NCI-H146 treated with DMSO at 0.1 percent for 48 hours (cell line): ENCODE data around the gene RAB8B.

Source experiments
- DNase-seq: peaks from one replicate; lab custom pipeline; 2025; ENCODE audit not compliant: unreplicated experiment; lab: John Stamatoyannopoulos, UW

Gene RAB8B

DNA sequence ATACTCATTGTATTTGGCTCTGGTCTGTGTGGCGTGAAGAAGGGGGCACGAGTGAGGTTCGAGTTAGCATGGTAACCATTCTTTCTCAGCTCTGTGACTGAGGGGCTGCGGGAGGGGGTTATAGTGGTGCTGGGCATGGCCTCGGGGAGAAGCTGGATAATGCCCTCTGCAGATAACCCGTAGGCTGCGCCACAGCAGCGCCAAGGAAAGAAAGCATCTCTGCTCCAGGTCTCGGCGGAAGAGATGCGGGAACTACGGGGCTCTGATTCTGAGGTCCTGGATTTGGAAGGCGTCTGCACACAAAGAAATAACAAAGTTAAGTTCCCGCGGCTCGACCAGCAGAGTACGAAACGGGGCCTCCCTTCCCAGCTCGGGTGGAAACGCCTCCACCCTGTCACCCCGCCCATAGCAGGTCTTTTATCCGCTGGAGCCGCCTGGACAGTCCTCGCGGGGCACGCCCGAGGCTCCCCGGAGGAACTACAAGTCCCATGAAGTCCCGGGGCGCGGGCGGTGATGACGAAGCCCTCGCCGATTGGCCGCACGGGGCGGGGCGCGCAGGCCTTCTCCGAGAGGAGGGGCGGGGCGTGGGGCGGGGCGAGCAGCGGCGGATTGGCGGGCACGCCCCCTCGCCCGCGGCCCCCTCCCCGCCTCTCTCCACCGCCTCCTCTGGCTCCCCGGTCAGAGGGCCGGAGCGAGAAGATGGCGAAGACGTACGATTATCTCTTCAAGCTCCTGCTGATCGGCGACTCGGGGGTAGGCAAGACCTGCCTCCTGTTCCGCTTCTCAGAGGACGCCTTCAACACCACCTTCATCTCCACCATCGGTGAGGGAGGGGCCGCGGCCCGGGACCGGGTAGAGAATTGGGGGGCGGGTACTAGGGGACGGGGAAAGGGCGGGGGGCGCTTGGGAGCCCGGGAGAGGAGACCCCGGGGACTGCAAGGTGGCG lies at the start of gene RAB8B:
Gene RAB8B (plus strand): TSS at position 681 of the 946 bp plus-strand sequence. CDS start 19 bp downstream, at position 700.
- peak; percentile 84 for DNase-seq

DNA sequence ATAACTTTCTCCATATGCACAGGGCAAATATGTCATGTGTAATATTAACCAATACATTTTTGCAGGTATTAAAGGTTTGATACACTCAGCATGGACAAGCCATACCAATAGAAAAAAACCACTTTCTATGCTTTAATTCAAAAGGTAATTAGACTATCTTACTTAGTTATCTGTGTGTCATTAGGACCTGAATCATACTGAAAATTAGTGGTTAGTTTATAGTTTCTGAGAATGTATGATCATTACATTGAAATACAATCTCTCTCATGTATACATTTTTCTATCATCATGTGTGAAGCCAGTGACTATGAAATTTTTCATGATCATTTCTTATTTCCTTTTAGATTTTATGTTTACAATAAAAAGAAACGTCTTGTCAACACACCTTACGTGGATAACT lies 48.5 kb upstream of the RAB8B start:
- no peak for DNase-seq

DNA sequence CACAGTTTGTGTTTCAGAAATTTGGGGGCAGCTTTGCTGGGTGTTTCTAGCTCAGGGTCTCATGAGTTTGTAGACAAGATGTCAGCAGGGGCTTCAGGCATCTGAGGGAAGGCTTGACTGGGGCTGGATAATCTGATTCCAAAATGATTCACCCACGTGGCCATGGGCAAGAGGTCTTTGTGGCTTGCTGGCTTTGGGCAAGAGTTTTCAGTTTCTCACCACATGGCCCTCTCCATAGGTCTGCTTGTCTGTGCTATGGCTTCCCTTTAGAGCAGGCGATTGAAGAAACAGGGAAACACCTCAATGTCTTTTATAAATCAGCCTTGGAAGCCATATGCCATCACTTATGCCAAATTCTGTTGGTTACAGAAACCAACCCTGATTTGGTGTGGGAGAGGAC lies 44.0 kb upstream of the RAB8B start:
- no peak for DNase-seq

DNA sequence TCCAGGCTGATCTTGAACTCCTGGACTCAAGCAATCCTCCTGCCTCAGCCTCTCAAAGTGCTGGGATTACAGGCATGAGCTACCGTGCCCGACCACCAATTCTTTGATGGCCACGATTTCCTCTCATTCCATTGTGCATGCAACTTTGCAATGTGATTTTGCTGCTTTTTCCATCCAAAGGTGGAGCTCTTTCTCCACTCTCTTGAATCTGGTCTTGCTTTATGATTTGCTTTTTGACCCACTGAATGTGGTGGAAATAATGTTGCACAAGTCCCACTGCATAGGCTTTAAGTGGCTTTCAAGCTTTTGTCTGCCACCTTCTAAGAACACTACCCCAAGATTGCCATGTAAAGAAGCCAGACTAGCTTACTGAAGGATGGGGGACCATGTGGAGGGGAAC lies 42.7 kb upstream of the RAB8B start:
- DNase-seq, result no peak

DNA sequence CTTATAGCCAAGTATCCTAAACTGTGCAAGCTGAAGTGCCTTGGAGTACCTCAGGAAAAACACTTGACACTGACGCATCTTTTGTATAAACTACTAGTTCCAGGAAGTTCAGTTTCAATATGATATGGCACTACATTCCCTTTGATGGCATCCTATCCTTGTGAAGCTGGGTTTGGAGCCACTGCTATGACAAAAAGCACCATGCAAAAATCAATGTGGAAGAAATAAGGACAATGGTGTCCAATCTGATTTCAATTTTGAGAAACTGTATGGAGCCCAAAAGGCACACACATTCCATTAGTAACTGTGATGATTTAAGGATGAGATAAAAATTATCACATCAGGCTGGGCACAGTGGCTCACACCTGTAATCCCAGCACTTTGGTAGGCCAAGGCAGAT lies 37.7 kb upstream of the RAB8B start:
- no peak for DNase-seq

DNA sequence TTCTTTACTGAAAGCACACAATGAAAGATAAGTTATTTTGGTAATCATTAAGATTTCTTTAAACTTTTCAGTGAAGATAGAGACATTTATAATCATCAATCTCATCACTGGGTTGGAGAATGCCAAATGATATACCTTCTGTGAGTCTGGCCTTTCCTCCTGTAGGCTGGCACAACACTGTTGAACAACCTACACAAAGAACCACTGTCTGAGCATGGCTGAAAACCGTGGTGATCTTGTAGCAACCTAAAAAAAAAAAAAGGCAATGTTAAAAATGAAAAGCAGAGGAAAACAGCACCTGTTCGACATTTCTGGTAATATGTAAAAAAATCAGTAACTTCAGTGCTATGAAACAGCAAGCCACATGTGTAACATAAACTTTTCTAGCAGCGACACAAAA lies 33.9 kb upstream of the RAB8B start:
- DNase-seq, result no peak

DNA sequence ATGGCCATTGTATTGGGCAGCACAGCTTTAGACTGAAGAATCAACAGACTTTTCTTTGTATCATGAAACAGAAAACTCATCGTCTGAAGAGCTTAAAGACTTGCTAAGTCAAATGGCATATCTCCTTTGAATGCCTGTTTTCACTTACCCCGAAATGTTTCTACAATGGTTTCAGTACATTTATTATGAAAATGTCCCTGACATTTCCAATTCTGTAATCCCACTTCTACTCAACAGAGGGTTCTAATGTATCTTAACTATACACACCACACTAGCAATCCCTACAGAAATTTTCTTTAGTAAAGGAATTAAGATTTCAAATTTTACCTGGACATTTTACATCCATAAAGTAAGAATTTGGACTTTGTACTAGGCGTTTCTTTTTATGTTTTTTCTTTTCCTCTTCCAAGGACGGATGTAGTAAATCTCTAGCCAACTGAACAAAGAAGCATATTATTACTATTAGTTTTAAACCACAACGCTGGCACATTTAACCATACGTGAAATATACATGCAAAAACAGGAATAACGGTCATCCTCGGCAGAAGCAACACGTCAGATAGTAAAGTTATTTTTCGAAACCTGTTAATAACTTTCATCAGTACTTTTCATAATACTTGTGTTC lies 33.2 kb upstream of the RAB8B start:
- DNase-seq, result no peak

DNA sequence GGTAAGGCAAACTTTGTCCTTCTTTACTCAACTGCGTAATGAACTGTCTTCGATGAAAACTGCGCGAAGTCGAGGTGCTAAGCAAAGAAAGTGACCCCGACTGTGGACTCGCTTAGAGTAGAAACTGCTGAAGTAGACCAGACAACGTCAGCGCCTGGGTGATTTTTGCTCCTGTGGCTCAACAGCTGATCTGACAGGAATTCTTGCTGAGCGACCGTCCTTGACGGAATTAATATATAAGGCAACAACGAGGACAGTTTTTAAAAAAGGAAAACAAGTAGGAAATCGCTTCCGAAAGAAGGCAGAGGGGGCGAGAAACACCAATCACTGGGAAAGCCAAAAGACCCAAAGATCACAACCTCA lies 32.7 kb upstream of the RAB8B start:
- DNase-seq, result no peak

DNA sequence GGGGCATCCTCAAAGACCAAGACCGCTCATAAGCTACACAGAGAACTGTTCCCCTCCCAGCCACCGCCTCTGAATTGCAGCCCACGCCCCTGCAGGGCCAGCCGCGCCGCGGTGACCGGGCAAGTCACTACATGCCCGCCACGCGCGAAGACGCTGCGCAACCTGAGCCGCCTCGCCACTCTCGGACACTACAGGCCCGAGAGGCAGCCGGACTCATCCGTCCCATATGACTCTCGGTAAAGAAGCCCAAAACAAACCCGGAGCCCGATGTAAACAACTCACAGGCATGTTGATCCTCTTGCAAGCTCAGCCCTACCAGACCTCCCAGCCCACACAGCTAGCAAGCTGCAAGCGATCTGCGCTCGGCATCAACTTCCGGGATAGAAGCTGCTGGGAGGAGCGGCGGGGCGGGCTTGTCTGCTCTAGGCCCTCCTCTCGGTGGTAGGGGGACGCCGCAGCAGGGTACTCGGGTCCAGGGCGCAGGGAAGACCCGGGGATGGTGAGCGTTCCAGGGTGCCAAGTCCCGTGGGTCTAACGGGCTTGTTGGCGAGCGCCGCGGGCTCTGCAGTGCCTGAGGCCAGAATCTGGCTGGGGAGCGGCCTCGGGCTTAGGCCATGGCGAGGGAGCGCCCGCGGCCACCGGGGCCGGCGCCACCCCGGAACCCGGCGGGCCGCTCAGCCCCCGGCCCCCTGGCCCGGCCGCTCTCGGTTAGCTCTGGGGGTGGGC lies 32.1 kb upstream of the RAB8B start, which contains the start of gene RPS27L:
Gene RPS27L (minus strand): TSS at position 360 of the 726 bp plus-strand sequence. CDS start 72 bp downstream, at position 288.
- DNase-seq, result peak; percentile 79

DNA sequence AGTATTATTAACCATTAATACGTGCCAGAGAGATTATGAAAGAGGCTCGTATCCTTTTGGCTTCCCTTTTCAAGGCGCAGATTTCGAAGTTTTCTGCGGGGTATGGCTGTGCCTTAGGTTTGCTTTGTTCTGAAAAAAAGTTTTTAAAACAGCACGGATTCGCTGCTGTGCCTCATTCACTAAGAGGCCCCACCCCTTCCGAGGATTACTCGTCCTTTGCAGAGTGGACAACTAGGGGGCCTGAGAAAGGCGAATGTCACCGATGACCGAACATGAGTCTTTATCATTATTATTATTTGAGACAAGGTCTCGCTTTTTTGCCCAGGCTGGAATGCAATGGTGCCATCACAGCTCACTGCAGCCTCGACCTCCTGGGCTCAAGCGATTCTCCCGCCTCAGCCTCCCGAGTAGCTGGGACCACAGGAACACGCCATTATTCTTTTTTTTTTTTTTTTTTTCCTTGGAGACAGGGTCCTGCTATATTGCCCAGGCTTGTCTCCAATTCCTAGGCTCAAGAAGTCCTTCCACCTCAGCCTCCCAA lies 31.4 kb upstream of the RAB8B start:
- DNase-seq, result no peak

DNA sequence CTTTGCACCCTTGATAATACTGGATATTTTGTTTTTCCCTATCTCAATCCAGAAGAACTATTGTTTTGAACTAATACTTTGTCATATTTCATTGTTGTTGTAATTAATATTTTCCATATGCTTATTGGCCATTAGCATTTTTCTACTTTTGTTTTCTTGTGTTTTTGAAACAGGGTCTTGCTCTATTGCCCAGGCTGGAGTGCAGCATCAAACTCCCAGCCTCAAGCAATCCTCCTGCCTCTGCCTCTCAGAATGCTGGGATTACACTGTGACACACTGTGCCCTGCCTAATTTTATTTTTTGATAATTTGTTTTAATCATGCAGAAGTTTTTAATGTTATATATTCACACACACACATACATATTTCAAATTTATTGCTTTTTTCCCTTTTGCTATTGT lies 28.8 kb upstream of the RAB8B start:
- DNase-seq, result no peak

DNA sequence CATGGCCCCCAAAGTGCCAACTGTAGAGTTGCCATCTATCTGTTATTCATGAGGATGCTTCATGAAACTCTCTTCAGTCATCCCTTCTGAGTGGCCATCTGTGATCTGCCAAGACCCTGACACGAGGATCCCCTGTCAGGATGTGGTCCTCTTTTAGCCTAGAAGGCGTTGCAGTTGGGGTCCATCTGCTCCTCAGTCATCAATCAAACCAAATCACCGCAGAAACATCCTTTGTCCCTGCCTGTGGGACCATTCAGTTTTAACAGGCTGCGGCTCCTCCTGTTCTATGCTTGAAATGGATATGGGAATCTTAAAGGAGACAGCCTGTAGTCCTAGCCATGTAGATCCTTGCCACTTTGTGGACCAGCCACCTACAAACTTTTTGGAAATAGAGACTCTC lies 26.2 kb upstream of the RAB8B start:
- no peak for DNase-seq

DNA sequence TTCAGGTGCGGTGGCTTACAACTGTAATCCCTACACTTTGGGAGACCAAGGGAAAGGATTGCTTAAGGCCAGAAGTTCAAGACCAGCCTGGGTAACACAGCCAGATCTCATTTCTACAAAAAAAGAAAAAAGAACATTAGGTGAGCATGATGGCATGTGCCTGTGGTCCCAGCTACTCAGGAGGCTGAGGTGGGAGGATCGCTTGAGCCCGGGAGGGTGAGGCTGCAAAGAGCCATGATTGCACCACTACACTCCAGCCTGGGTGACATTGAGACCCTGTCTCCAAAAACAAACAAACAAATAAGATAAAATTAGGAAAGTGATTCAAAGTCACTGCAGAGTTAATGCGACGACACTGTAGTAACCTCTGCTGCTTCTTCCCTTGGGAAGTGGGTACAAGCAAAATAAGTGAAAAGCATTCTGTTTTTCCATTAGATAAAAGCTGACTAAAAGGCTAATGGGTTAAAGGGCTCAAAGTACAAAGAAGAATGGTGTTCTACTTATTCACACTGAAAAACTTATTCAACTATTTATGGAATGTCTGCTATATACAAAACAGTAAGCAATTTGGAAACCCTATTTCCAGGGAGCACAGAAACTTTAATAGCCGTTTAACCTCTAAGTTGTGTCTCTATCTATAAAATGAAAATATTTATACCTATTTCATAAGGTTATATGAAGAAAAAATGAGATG lies 24.1 kb upstream of the RAB8B start:
- no peak for DNase-seq

DNA sequence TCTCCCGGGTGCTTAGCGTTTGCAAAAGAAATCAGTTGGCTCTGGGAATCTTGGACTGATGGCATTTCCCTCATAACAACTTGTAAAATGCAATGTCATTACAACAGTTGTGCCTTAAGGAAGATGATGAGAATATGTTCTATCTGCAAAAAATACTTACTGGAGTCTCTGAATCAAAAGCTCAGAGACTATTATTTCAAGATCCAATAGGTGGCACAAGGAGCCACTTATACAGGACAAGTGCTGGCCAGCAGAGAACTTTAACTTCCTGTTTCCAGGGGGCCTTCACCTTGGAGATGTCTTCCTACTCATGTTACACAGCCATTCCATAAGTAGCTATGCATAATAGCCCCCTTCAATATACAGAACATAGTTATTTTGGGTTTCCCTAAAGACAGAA lies 23.2 kb upstream of the RAB8B start:
- no peak for DNase-seq

DNA sequence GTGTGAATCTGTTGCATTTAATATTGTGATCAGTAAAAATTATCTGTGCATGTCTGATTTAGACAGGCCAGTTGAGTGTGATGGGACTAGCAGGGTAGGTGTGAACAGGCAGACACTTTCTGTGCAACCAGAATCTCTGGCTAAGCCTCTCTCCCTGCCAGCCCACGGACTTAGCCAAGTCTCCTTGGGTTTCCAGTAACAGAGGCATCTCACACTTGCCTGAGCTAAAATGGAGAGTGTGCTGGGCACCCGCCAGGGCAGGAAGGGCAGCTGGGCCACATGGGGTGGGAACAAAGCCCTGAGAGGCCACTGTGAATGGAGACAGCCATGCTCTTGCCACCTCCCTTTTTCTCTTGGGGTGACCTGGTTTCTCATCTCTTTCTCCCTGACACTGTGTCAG lies 19.6 kb upstream of the RAB8B start:
- no peak for DNase-seq

DNA sequence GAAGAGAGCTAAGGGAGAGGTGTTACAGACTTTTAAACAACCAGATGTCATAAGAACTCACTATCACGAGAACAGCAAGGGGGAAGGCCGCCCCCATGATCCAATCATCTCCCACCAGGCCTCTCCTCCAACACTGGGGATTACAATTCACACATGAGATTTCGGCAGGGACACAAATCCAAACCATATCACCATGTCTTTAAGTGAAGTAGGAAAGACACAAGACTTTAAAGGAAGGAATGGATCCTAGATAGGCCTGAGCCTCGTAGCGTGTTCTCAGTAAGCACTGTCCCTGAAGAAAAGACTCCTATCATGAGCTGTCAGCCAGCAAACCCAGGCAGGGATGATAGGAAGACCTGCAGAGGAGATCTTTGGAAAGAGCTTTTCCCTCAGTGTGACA lies 17.0 kb upstream of the RAB8B start:
- DNase-seq, result no peak

DNA sequence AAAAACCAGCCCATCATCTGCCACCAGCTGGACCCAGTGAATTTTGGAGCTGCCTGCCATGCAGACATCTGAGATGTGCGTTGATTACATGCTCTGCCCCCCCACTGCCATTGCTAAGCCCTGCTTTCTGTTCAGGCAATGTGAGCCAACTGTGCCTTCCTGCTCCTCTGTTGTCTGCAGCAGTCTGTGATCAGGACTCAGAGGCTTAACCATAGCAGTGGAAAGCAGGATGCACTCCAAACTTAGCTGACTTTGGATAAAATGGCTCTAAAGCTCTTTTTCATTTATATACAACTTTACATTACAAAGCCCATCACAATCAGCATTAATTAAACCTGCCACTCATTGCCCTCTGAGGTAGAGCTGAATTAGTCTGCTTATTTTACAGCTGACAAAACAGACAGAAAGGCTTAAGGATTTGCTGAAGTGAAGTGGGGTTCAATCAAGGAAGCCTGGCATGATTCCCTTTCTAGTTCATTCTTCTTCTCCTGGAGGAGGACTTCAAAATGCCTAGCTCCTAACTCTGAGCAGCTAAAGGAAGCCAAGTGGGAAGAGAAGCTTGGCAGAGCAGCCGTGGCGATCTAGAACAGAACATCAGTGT lies 16.5 kb upstream of the RAB8B start:
- DNase-seq, result no peak

DNA sequence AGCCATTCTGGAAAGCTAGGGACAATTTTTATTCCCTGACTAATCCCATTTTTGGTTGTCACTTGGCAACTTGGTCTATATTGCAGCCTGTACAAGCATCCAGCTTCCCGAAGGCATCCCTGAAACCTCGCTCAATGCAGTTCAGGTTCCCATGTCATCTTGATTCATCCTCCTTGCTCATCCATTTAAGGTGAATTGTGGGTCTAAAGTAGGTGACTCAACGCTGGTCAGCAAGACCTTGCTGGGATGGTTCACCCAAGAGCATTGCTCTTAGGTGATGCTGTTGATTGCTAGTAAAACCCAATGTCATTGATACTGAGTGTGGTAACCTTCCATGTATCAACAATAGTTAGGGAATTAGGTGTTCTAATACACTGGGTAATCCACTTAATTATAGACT lies 13.1 kb upstream of the RAB8B start:
- DNase-seq, result no peak

DNA sequence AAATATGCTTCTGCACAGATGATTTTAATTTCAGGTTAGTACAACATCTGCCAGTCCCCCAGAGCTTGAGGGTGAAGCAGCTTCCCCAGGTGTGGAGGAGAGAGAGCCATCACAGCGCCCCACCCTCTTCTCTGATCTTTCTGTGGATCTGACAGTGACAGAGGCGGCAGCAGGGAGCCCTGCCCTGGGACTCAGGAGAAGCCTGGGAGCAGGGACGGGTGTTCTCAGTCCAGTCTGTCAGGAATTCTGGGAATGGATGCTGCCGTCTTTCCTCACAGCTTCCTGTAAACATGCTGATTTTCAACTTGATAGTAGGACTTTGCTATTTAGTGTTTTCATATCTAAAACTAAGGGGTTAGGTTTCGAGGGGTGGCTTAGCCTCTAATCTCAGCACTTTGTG lies 11.4 kb upstream of the RAB8B start:
- peak; percentile 53 for DNase-seq

DNA sequence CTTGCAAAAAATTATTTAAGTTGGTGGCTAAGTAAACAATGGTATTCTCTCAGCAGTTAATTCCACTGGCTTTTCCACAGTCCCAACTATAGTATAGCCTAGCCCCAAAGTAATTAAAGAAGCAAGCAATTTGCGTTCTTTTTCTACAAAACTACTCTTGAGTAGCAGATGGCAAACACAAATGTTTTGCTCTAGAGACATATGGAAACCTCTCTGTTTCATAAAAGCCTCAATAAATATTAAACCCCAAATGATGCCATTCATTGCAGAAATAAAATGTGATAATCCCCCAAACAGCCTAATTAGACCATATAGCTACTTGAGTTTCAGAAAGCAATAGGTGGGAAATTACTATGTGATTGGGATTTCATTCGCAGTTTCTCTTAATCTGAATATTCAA lies 8.7 kb upstream of the RAB8B start:
- no peak for DNase-seq

DNA sequence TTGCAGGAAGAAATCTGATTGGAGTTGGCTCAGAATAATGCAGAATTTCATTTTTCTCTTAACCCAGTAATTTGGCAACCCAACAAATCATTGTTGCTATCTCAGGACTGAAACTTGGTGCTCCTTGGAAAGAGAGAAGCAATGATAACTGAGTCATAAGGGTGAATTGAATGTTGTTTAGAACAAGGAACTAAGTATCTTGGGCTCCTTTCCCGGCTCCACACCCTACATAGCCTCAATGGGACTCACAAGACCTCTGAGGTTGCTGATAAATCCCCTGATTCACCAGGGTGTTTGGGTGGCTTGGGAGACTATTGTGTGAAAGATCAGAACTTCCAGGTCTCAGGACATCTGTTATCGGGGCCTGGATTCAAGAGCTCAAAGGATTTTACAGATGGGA lies 7.8 kb upstream of the RAB8B start:
- no peak for DNase-seq
